HFFc6 (cell line): ENCODE data around the gene MLYCD. TPM values are rescaled to one million over a fixed set of nuclear protein-coding genes. Genes with fewer than 3 reads are reported as not detected.

Experiments
- DNase-seq: peaks from one replicate; pipeline ENCODE4 v3.0.0-alpha.2; 2018
- H3K27ac Mint-ChIP-seq: 2 replicates; pipeline ENCODE4 v1.8.0; 2020; ENCODE audit warnings: mild to moderate bottlenecking, mixed read lengths
- H3K27me3 Mint-ChIP-seq: 2 replicates; pipeline ENCODE4 v1.8.0; 2021; ENCODE audit warnings: mild to moderate bottlenecking, moderate library complexity, mixed read lengths; ENCODE audit not compliant: insufficient read depth
- H3K36me3 Mint-ChIP-seq: 2 replicates; pipeline ENCODE4 v1.8.0; 2021; ENCODE audit warnings: low read depth, mixed read lengths
- H3K4me1 Mint-ChIP-seq: 2 replicates; pipeline ENCODE4 v1.8.0; 2020; ENCODE audit warnings: low read depth, mixed read lengths
- H3K4me3 Mint-ChIP-seq: 2 replicates; pipeline ENCODE4 v1.8.0; 2020; ENCODE audit warnings: mild to moderate bottlenecking, moderate library complexity, mixed read lengths
- H3K9me3 Mint-ChIP-seq: 2 replicates; pipeline ENCODE4 v1.8.0; 2020; ENCODE audit warnings: mild to moderate bottlenecking, mixed read lengths
- CTCF ChIP-seq: fragments of 200-600 bp; sonication (generic); IDR thresholded peaks from 2 replicates; pipeline ENCODE4 v1.5.0; 2021; ENCODE audit warnings: antibody characterized with exemption, mild to moderate bottlenecking
- total RNA-seq, 6 experiments: library from RNA; stranded (reverse); fragmentation: NEBNext Ultra II Directional; extraction: Animal tissue kit (Norgen Biotek cat#: 25700); gene quantifications; 2 replicates in 1 of 6; 3 replicates in 5 of 6; pipeline ENCODE4 v1.2.3, GENCODE V29; 2021

Gene MLYCD
- total RNA-seq, 6 experiments from 2014 or later: 1.4 to 2.5 (median 1.9) TPM

- Mint-ChIP-seq H3K9me3 (no peaks in the 10 kb centered on the region), H3K27ac (no peak overlapping the region), H3K27me3 (peaks cover 16% of the 10 kb centered on the region), H3K4me1 (no peaks in the 10 kb centered on the region), H3K36me3 (no peaks in the 10 kb centered on the region), H3K4me3 (no peak overlapping the region)
- no peak for TF ChIP-seq CTCF
- no peak for DNase-seq
Measured at GRCh38 chr16:83853834-83854233, 45.1 kb upstream of the MLYCD start.

GRCh38 chr16:83854420-83854819, 44.5 kb upstream of the MLYCD start:
- Mint-ChIP-seq H3K9me3 (no peaks in the 10 kb centered on the region), H3K4me3 (no peak overlapping the region), H3K36me3 (no peaks in the 10 kb centered on the region), H3K4me1 (no peaks in the 10 kb centered on the region), H3K27ac (no peak overlapping the region), H3K27me3 (peaks cover 20% of the 10 kb centered on the region)
- DNase-seq: no peak
- TF ChIP-seq CTCF: no peak

DNA sequence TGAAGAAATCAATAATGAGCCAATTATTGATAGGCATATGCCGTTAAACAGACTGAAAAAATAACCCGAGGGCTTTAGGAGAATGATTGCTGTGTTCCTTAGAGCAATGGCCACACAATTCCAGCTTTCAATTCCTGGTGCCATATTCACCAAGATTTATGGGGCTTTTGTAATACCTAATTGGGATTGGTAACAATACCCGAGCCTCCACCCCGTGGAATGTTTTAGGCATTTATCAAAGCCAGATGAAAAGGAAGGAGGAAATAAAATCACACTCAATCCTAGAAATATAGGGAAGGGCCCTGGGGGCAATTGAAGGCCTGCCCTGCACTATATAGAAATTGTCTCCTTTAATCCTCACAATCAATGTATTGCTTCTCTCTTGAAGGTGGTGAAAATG, 42.1 kb upstream of the MLYCD start:
- no peak for DNase-seq
- no peaks in the 10 kb centered on the region for H3K9me3 Mint-ChIP-seq
- no peak overlapping the region for H3K4me3 Mint-ChIP-seq
- H3K27me3 Mint-ChIP-seq: peaks cover 29% of the 10 kb centered on the region
- no peak for TF ChIP-seq CTCF
- no peaks in the 10 kb centered on the region for H3K36me3 Mint-ChIP-seq
- no peak overlapping the region for H3K27ac Mint-ChIP-seq
- H3K4me1 Mint-ChIP-seq: no peaks in the 10 kb centered on the region

- TF ChIP-seq CTCF: no peak
- H3K4me3 Mint-ChIP-seq: no peak overlapping the region
- peaks cover 27% of the 10 kb centered on the region for H3K27me3 Mint-ChIP-seq
- no peaks in the 10 kb centered on the region for H3K9me3 Mint-ChIP-seq
- no peak overlapping the region for H3K27ac Mint-ChIP-seq
- no peak for DNase-seq
- no peaks in the 10 kb centered on the region for H3K36me3 Mint-ChIP-seq
- H3K4me1 Mint-ChIP-seq: no peaks in the 10 kb centered on the region
Measured at GRCh38 chr16:83859265-83859664, 39.6 kb upstream of the MLYCD start.

DNA sequence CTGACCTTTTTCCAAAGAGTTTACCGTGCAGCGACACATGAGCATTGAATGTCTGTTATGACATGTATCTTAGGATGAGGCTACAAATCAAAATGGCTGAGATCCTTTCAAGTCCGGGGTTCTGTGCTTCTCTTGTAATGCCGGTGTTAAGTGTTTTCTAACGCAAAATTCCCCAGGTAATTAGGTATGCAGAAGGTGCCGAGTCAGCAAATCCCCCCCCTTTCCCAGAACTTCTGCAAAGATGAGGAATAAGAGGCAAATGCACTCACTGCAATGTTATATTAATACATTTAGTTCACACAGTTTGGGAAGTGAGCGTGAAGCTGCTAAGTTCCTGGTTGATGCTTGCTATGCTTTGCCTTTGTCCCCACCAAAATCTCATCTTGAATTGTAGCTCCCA, 36.3 kb upstream of the MLYCD start:
- H3K4me1 Mint-ChIP-seq: no peaks in the 10 kb centered on the region
- H3K9me3 Mint-ChIP-seq: no peaks in the 10 kb centered on the region; the same call in 1 of the 2 replicates
- H3K36me3 Mint-ChIP-seq: no peaks in the 10 kb centered on the region
- H3K27me3 Mint-ChIP-seq: peaks cover 30% of the 10 kb centered on the region
- no peak for DNase-seq
- no peak overlapping the region for H3K27ac Mint-ChIP-seq
- no peak for TF ChIP-seq CTCF
- no peak overlapping the region for H3K4me3 Mint-ChIP-seq

- no peaks in the 10 kb centered on the region; the same call in 1 of the 2 replicates for H3K9me3 Mint-ChIP-seq
- H3K4me3 Mint-ChIP-seq: no peak overlapping the region
- no peak for DNase-seq
- H3K36me3 Mint-ChIP-seq: no peaks in the 10 kb centered on the region
- no peak overlapping the region for H3K27ac Mint-ChIP-seq
- H3K27me3 Mint-ChIP-seq: peaks cover 29% of the 10 kb centered on the region
- no peaks in the 10 kb centered on the region for H3K4me1 Mint-ChIP-seq
- no peak for TF ChIP-seq CTCF
Measured at GRCh38 chr16:83863682-83864081, 35.2 kb upstream of the MLYCD start.
